HEK293 (cell line): ENCODE data around the gene CHD1.

Experiments
- CTCF ChIA-PET: fragments of 350-600 bp; formaldehyde crosslinking; extraction: SDS; loops from one replicate; lab custom pipeline; 2021; ENCODE audit warnings: antibody characterized with exemption; lab: Yijun Ruan, JAX
- POLR2A ChIA-PET: fragments of 300-600 bp; formaldehyde crosslinking; extraction: SDS; loops from one replicate; lab custom pipeline; 2020; ENCODE audit warnings: antibody characterized with exemption, inconsistent platforms; lab: Yijun Ruan, JAX
- H3K27ac ChIP-seq: fragments of 200-500 bp; sonication (Bioruptor generic); 2 replicates; pipeline ENCODE4 v1.5.1; 2014; ENCODE audit warnings: low read depth, low read length, control low read depth, inconsistent platforms; ENCODE audit errors: extremely low read depth
- H3K36me3 ChIP-seq, 2 experiments: fragments of 200-500 bp in 1 of 2; sonication (Bioruptor generic) in 1 of 2; 1 replicate in 1 of 2; 2 replicates in 1 of 2; pipeline ENCODE4 v1.5.1; 2014 to 2017; ENCODE audit warnings: inconsistent platforms in 2 of 2, low read length in 2 of 2; ENCODE audit not compliant: control insufficient read depth in 2 of 2, insufficient read depth in 1 of 2
- H3K4me1 ChIP-seq: fragments of 200-500 bp; sonication (Bioruptor generic); 2 replicates; pipeline ENCODE4 v1.5.1; 2014; ENCODE audit warnings: mild to moderate bottlenecking, low read length, inconsistent platforms; ENCODE audit not compliant: control insufficient read depth, insufficient read depth
- H3K4me3 ChIP-seq: 2 replicates; pipeline ENCODE4 v1.5.1; 2011; ENCODE audit warnings: low read depth, mild to moderate bottlenecking, control low read depth, low read length, moderate library complexity
- H3K9me3 ChIP-seq: fragments of 200-500 bp; sonication (Bioruptor generic); 2 replicates; pipeline ENCODE4 v1.5.1; 2014; ENCODE audit warnings: low read depth, low read length, inconsistent platforms; ENCODE audit not compliant: control insufficient read depth, insufficient read depth
- GLIS1 ChIP-seq: fragments of 450-650 bp; formaldehyde crosslinking; IDR thresholded peaks from 2 replicates; pipeline ENCODE4 v1.5.1; 2016; ENCODE audit warnings: missing biosample characterization, missing genetic modification characterization
- GLIS2 ChIP-seq: fragments of 450-650 bp; formaldehyde crosslinking; IDR thresholded peaks from 2 replicates; pipeline ENCODE4 v1.5.1; 2016; ENCODE audit warnings: missing biosample characterization, missing genetic modification characterization
- IKZF3 ChIP-seq: fragments of 450-650 bp; IDR thresholded peaks from 2 replicates; pipeline ENCODE4 v1.5.0; 2018; ENCODE audit warnings: missing biosample characterization, mild to moderate bottlenecking, missing genetic modification characterization, moderate library complexity
- KLF10 ChIP-seq: fragments of 450-650 bp; IDR thresholded peaks from 2 replicates; pipeline ENCODE4 v1.5.1; 2018; ENCODE audit warnings: missing biosample characterization, mild to moderate bottlenecking, missing genetic modification characterization
- KLF9 ChIP-seq: fragments of 450-650 bp; formaldehyde crosslinking; IDR thresholded peaks from 2 replicates; pipeline ENCODE4 v1.5.1; 2016; ENCODE audit warnings: missing biosample characterization, missing genetic modification characterization, low read depth
- PRDM4 ChIP-seq: fragments of 450-650 bp; formaldehyde crosslinking; IDR thresholded peaks from 2 replicates; pipeline ENCODE4 v1.5.1; 2017; ENCODE audit warnings: missing biosample characterization, missing genetic modification characterization
- RBAK ChIP-seq: fragments of 450-650 bp; formaldehyde crosslinking; IDR thresholded peaks from 2 replicates; pipeline ENCODE4 v1.5.1; 2016; ENCODE audit warnings: missing biosample characterization, missing genetic modification characterization
- SP2 ChIP-seq: fragments of 450-650 bp; formaldehyde crosslinking; IDR thresholded peaks from 2 replicates; pipeline ENCODE4 v1.5.1; 2016; ENCODE audit warnings: missing biosample characterization, missing genetic modification characterization
- SP3 ChIP-seq: fragments of 450-650 bp; formaldehyde crosslinking; IDR thresholded peaks from 2 replicates; pipeline ENCODE4 v1.5.1; 2016; ENCODE audit warnings: missing biosample characterization, missing genetic modification characterization
- TRIM28 ChIP-seq: IDR thresholded peaks from 2 replicates; pipeline ENCODE4 v1.6.1; 2011; ENCODE audit warnings: low read length, control low read depth, borderline replicate concordance
- YY1 ChIP-seq: fragments of 450-650 bp; formaldehyde crosslinking; IDR thresholded peaks from 2 replicates; pipeline ENCODE4 v1.5.1; 2018; ENCODE audit warnings: missing biosample characterization, missing genetic modification characterization
- YY2 ChIP-seq: fragments of 450-650 bp; formaldehyde crosslinking; IDR thresholded peaks from 2 replicates; pipeline ENCODE4 v1.5.1; 2016; ENCODE audit warnings: missing biosample characterization, missing genetic modification characterization
- ZBTB8A ChIP-seq: fragments of 450-650 bp; formaldehyde crosslinking; IDR thresholded peaks from 2 replicates; pipeline ENCODE4 v1.5.1; 2016; ENCODE audit warnings: missing biosample characterization, missing genetic modification characterization
- ZEB2 ChIP-seq: fragments of 450-650 bp; formaldehyde crosslinking; IDR thresholded peaks from 2 replicates; pipeline ENCODE4 v1.5.1; 2016; ENCODE audit warnings: missing biosample characterization, missing genetic modification characterization
- ZFP3 ChIP-seq: fragments of 450-650 bp; formaldehyde crosslinking; IDR thresholded peaks from 2 replicates; pipeline ENCODE4 v1.5.1; 2016; ENCODE audit warnings: low read depth, missing biosample characterization, missing genetic modification characterization
- ZFP37 ChIP-seq: fragments of 450-650 bp; formaldehyde crosslinking; IDR thresholded peaks from 2 replicates; pipeline ENCODE4 v1.5.1; 2016; ENCODE audit warnings: missing biosample characterization, missing genetic modification characterization
- ZFP69B ChIP-seq: fragments of 450-650 bp; formaldehyde crosslinking; IDR thresholded peaks from 2 replicates; pipeline ENCODE4 v1.5.1; 2016; ENCODE audit warnings: missing biosample characterization, missing genetic modification characterization
- ZIC2 ChIP-seq: fragments of 450-650 bp; formaldehyde crosslinking; IDR thresholded peaks from 2 replicates; pipeline ENCODE4 v1.5.1; 2016; ENCODE audit warnings: missing biosample characterization, missing genetic modification characterization
- ZNF138 ChIP-seq: fragments of 450-650 bp; formaldehyde crosslinking; IDR thresholded peaks from 2 replicates; pipeline ENCODE4 v1.5.1; 2016; ENCODE audit warnings: missing biosample characterization, missing genetic modification characterization, borderline replicate concordance
- ZNF146 ChIP-seq: fragments of 450-650 bp; formaldehyde crosslinking; IDR thresholded peaks from 2 replicates; pipeline ENCODE4 v1.5.1; 2016; ENCODE audit warnings: missing biosample characterization, missing genetic modification characterization
- ZNF155 ChIP-seq: fragments of 450-650 bp; formaldehyde crosslinking; IDR thresholded peaks from 2 replicates; pipeline ENCODE4 v1.5.1; 2016; ENCODE audit warnings: missing biosample characterization, missing genetic modification characterization
- ZNF341 ChIP-seq: fragments of 450-650 bp; formaldehyde crosslinking; IDR thresholded peaks from 2 replicates; pipeline ENCODE4; 2016; ENCODE audit warnings: low read depth, missing biosample characterization, missing genetic modification characterization
- ZNF394 ChIP-seq: fragments of 450-650 bp; formaldehyde crosslinking; IDR thresholded peaks from 2 replicates; pipeline ENCODE4 v1.5.1; 2016; ENCODE audit warnings: missing biosample characterization, missing genetic modification characterization, mild to moderate bottlenecking, moderate library complexity, borderline replicate concordance
- ZNF521 ChIP-seq: fragments of 450-650 bp; formaldehyde crosslinking; IDR thresholded peaks from 2 replicates; pipeline ENCODE4 v1.5.1; 2017; ENCODE audit warnings: missing biosample characterization, mild to moderate bottlenecking, missing genetic modification characterization
- ZNF530 ChIP-seq: fragments of 450-650 bp; formaldehyde crosslinking; IDR thresholded peaks from 2 replicates; pipeline ENCODE4 v1.5.1; 2016; ENCODE audit warnings: low read depth, missing biosample characterization, missing genetic modification characterization
- ZNF639 ChIP-seq: fragments of 450-650 bp; formaldehyde crosslinking; IDR thresholded peaks from 2 replicates; pipeline ENCODE4 v1.5.1; 2016; ENCODE audit warnings: missing biosample characterization, missing genetic modification characterization
- ZNF654 ChIP-seq: fragments of 450-650 bp; formaldehyde crosslinking; IDR thresholded peaks from 2 replicates; pipeline ENCODE4 v1.5.1; 2016; ENCODE audit warnings: low read depth, missing biosample characterization, missing genetic modification characterization
- ZNF660 ChIP-seq: fragments of 450-650 bp; IDR thresholded peaks from 2 replicates; pipeline ENCODE4 v1.5.1; 2018; ENCODE audit warnings: missing biosample characterization, mild to moderate bottlenecking, missing genetic modification characterization
- ZNF664 ChIP-seq: fragments of 450-650 bp; formaldehyde crosslinking; IDR thresholded peaks from 2 replicates; pipeline ENCODE4 v1.5.1; 2016; ENCODE audit warnings: missing biosample characterization, missing genetic modification characterization
- ZNF692 ChIP-seq: fragments of 450-650 bp; formaldehyde crosslinking; IDR thresholded peaks from 2 replicates; pipeline ENCODE4 v1.5.1; 2016; ENCODE audit warnings: missing biosample characterization, missing genetic modification characterization
- ZNF777 ChIP-seq: fragments of 450-650 bp; formaldehyde crosslinking; IDR thresholded peaks from 2 replicates; pipeline ENCODE4 v1.5.1; 2017; ENCODE audit warnings: missing biosample characterization, missing genetic modification characterization, borderline replicate concordance
- ZSCAN30 ChIP-seq: fragments of 450-650 bp; IDR thresholded peaks from 2 replicates; pipeline ENCODE4 v1.5.1; 2018; ENCODE audit warnings: missing biosample characterization, mild to moderate bottlenecking, missing genetic modification characterization, moderate library complexity
- ZSCAN4 ChIP-seq: fragments of 450-650 bp; formaldehyde crosslinking; IDR thresholded peaks from 2 replicates; pipeline ENCODE4 v1.5.1; 2017; ENCODE audit warnings: missing biosample characterization, missing genetic modification characterization
- TF ChIP-seq, protein P1 (sequence below): fragments of 450-650 bp; formaldehyde crosslinking; IDR thresholded peaks from 2 replicates; pipeline ENCODE4 v1.5.1; 2016; ENCODE audit warnings: missing biosample characterization, missing genetic modification characterization

The CHD1 gene

GRCh38 chr5:98927989-98928872 is 576 bp downstream of the CHD1 start:
- POLR2A ChIA-PET = interaction anchor here (1.0 to 3.2 kb wide), 5 partner anchors 13 to 104 kb away, joined by 3 to 16 read pairs (median 4); no protein-coding TSS in a partner anchor

GRCh38 chr5:98927242-98927988 is 1.4 kb downstream of the CHD1 start:
- H3K9me3 ChIP-seq = no peaks in the 10 kb centered on the region
- H3K4me1 ChIP-seq = 0 out of 2 replicates have a peak, but pooled peaks cover 4% of the 10 kb centered on the region
- peaks cover 31 to 38% of the 10 kb centered on the region in 2 experiments for H3K36me3 ChIP-seq
- peak overlapping the region; percentile 98 for H3K27ac ChIP-seq
- ChIA-PET CTCF (interaction anchor here (0.6 kb wide), 1 partner anchor 132 kb away, joined by 3 read pairs; no protein-coding TSS in a partner anchor), POLR2A (interaction anchor here (0.9 to 1.0 kb wide), 2 partner anchors 13 to 16 kb away, joined by 3 read pairs; no protein-coding TSS in a partner anchor)
- peak overlapping the region; percentile 99 for H3K4me3 ChIP-seq
- 0 out of 2 replicates have a peak, but pooled peaks have one; percentile 28 for TF ChIP-seq ZEB2 (tag by site-specific recombination)
- TF ChIP-seq TRIM28 = no peak
- no peak for TF ChIP-seq ZSCAN4 (tag by site-specific recombination)
- TF ChIP-seq ZNF521 (tag by site-specific recombination) = no peak
- TF ChIP-seq, protein P1, sequence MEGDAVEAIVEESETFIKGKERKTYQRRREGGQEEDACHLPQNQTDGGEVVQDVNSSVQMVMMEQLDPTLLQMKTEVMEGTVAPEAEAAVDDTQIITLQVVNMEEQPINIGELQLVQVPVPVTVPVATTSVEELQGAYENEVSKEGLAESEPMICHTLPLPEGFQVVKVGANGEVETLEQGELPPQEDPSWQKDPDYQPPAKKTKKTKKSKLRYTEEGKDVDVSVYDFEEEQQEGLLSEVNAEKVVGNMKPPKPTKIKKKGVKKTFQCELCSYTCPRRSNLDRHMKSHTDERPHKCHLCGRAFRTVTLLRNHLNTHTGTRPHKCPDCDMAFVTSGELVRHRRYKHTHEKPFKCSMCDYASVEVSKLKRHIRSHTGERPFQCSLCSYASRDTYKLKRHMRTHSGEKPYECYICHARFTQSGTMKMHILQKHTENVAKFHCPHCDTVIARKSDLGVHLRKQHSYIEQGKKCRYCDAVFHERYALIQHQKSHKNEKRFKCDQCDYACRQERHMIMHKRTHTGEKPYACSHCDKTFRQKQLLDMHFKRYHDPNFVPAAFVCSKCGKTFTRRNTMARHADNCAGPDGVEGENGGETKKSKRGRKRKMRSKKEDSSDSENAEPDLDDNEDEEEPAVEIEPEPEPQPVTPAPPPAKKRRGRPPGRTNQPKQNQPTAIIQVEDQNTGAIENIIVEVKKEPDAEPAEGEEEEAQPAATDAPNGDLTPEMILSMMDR (tag by site-specific recombination) = no peak
- no peak for TF ChIP-seq ZNF155 (tag by site-specific recombination)
- no peak for TF ChIP-seq ZNF138 (tag by site-specific recombination)
- no peak for TF ChIP-seq ZNF639 (tag by site-specific recombination)
- TF ChIP-seq PRDM4 = no peak
- TF ChIP-seq RBAK (tag by site-specific recombination) = no peak
- no peak for TF ChIP-seq ZNF777 (tag by site-specific recombination)

More at GRCh38 chr5:98927989-98928872, 576 bp downstream of the CHD1 start:
- Histone ChIP-seq H3K9me3 (no peaks in the 10 kb centered on the region), H3K4me1 (0 out of 2 replicates have a peak, but pooled peaks cover 4% of the 10 kb centered on the region), H3K4me3 (peak overlapping the region; percentile 99), H3K36me3 (peaks cover 23 to 30% of the 10 kb centered on the region in 2 experiments), H3K27ac (peak overlapping the region; percentile 98)
- CTCF ChIA-PET = interaction anchor here (0.7 kb wide), 2 partner anchors 133 to 1921 kb away, joined by 3 read pairs; no protein-coding TSS in a partner anchor
- no peak for TF ChIP-seq ZIC2 (tag by site-specific recombination)
- TF ChIP-seq ZNF664 = no peak
- TF ChIP-seq ZBTB8A (tag by site-specific recombination) = peak; percentile 37; the same call in 1 of the 2 replicates
- TF ChIP-seq KLF9 (tag by site-specific recombination) = peak; percentile 81
- TF ChIP-seq GLIS2 (tag by site-specific recombination) = peak; percentile 77
- TF ChIP-seq ZNF692 (tag by site-specific recombination) = peak; percentile 82
- 0 out of 2 replicates have a peak, but pooled peaks have one; percentile 14 for TF ChIP-seq ZNF341 (tag by site-specific recombination)
- peak; percentile 19; the same call in 1 of the 2 replicates for TF ChIP-seq ZFP37 (tag by site-specific recombination)
- no peak; the same call in 1 of the 2 replicates for TF ChIP-seq ZEB2 (tag by site-specific recombination)
- peak; percentile 53; the same call in 1 of the 2 replicates for TF ChIP-seq ZFP69B (tag by site-specific recombination)
- TF ChIP-seq SP3 (tag by site-specific recombination) = peak; percentile 51
- no peak for TF ChIP-seq ZNF530 (tag by site-specific recombination)
- TF ChIP-seq YY2 (tag by site-specific recombination) = 0 out of 2 replicates have a peak, but pooled peaks have one; percentile 70
- TF ChIP-seq TRIM28 = no peak
- TF ChIP-seq ZNF660 = 0 out of 2 replicates have a peak, but pooled peaks have one; percentile 13
- peak; percentile 51; the same call in 1 of the 2 replicates for TF ChIP-seq ZSCAN30 (tag by site-specific recombination)
- TF ChIP-seq IKZF3 (tag by site-specific recombination) = peak; percentile 91
- TF ChIP-seq ZNF394 (tag by site-specific recombination) = peak; percentile 1; the same call in 1 of the 2 replicates
- peak; percentile 83 for TF ChIP-seq GLIS1 (tag by site-specific recombination)
- TF ChIP-seq KLF10 (tag by site-specific recombination) = peak; percentile 41; the same call in 1 of the 2 replicates
- TF ChIP-seq ZNF146 (tag by site-specific recombination) = peak; percentile 6; the same call in 1 of the 2 replicates
- TF ChIP-seq ZFP3 (tag by site-specific recombination) = peak; percentile 47; the same call in 1 of the 2 replicates
- TF ChIP-seq ZNF654 = no peak
- peak; percentile 70 for TF ChIP-seq SP2 (tag by site-specific recombination)
- TF ChIP-seq YY1 (tag by site-specific recombination) = peak; percentile 79
